ENCODE measurements around the gene BTG3. TPM values are rescaled to one million over a fixed set of nuclear protein-coding genes. Genes with fewer than 3 reads are reported as not detected.

Gene BTG3
- total and polyA plus RNA-seq, 10 of the 15 experiments (the other 5 are each of a cell fraction or from before 2014, with no cell fraction given) = 15.7 to 74.4 (median 34.8) TPM

DNA sequence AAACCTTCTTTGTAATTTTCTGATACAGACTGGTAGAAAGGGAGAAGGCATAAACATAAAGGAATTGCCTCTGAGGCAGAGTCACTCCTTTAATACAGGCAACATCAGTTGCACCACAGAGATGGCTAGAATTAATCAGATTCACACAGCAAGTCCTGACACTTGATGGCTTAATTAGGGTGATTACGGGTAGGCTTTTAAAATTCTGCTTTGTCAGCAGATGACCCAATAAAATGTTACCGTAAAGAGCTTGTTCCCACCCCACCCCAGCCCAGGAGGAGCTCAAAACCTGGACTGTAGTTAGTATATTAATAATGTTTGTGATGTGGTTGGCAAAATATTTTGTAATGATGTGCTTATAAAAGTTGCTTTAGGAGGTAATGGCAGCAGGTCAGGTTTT is 9.3 kb upstream of the BTG3 start:
- FAIRE-seq (no peak), ATAC-seq (no peak), DNase-seq (ENCODE audit: low read depth, low spot score) (no peak)
- ChIA-PET RAD21 (ENCODE audit: unreplicated experiment) (no interaction called here), CTCF (interaction anchor here (1.2 to 2.3 kb wide), 2 partner anchors 8 to 303 kb away, joined by 3 to 7 read pairs; no protein-coding TSS in a partner anchor), SMC1A (ENCODE audit: uncharacterized antibody, unreplicated experiment) (interaction anchor here (0.7 to 1.4 kb wide), 2 partner anchors 13 to 44 kb away, joined by 3 read pairs; no protein-coding TSS in a partner anchor), POLR2A (no interaction called here)
- H3K27me3 ChIP-seq (replicated peaks in 1 of 2; ENCODE audit: control insufficient read depth in 2 of 2, insufficient read depth in 2 of 2, low read length in 1 of 2) = no peaks in the 10 kb centered on the region; a peak in 1 of 4 replicates
- no peaks in the 10 kb centered on the region for H3K4me1 ChIP-seq (ENCODE audit: control insufficient read depth, insufficient read depth, low read length)
- H3K79me2 ChIP-seq (ENCODE audit: control insufficient read depth, insufficient read depth, low read length) = no peaks in the 10 kb centered on the region
- no peak overlapping the region for H3K4me3 ChIP-seq
- H2AFZ ChIP-seq (ENCODE audit: control insufficient read depth, low read depth, low read length) = no peak overlapping the region
- no peak overlapping the region for H3K27ac ChIP-seq (ENCODE audit: control insufficient read depth, insufficient read depth)
- no peaks in the 10 kb centered on the region for H3K9me3 ChIP-seq (replicated peaks; ENCODE audit: control insufficient read depth, insufficient read depth, low read length)
- intact Hi-C loops (cut with micrococcal nuclease; ENCODE audit: unreplicated experiment) (no loop called here), in situ Hi-C loops (cut with MboI) (loop anchor here (25.0 kb wide), 1 partner anchor 1885 kb away; the partner anchor contains the start of gene USP25)
- H3K36me3 ChIP-seq (ENCODE audit: control insufficient read depth in 2 of 2, insufficient read depth in 2 of 2, low read length in 1 of 2) = no peaks in the 10 kb centered on the region
- no peaks in the 10 kb centered on the region for H4K20me1 ChIP-seq (ENCODE audit: control insufficient read depth, insufficient read depth)
- H3K9ac ChIP-seq (ENCODE audit: control insufficient read depth, insufficient read depth, low read length) = no peak overlapping the region
- WGBS (ENCODE audit: insufficient coverage, insufficient replicate concordance, low lambda C conversion rate, missing lambda C conversion rate) = 14% methylated on average over 2 of the region's 2 CpGs
- BruUV-seq (replicated peaks) = no TSS peak
- TF ChIP-seq CBX3 (IDR thresholded peaks at IDR 0.05; ENCODE audit: borderline replicate concordance, low read depth) = no peak
- TF ChIP-seq, protein P1, sequence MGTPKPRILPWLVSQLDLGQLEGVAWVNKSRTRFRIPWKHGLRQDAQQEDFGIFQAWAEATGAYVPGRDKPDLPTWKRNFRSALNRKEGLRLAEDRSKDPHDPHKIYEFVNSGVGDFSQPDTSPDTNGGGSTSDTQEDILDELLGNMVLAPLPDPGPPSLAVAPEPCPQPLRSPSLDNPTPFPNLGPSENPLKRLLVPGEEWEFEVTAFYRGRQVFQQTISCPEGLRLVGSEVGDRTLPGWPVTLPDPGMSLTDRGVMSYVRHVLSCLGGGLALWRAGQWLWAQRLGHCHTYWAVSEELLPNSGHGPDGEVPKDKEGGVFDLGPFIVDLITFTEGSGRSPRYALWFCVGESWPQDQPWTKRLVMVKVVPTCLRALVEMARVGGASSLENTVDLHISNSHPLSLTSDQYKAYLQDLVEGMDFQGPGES (IDR thresholded peaks at IDR 0.05) = no peak
- no peak for TF ChIP-seq MLLT1 (IDR thresholded peaks at IDR 0.05)
- TF ChIP-seq, protein P2, sequence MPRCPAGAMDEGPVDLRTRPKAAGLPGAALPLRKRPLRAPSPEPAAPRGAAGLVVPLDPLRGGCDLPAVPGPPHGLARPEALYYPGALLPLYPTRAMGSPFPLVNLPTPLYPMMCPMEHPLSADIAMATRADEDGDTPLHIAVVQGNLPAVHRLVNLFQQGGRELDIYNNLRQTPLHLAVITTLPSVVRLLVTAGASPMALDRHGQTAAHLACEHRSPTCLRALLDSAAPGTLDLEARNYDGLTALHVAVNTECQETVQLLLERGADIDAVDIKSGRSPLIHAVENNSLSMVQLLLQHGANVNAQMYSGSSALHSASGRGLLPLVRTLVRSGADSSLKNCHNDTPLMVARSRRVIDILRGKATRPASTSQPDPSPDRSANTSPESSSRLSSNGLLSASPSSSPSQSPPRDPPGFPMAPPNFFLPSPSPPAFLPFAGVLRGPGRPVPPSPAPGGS (IDR thresholded peaks at IDR 0.05; ENCODE audit: borderline replicate concordance, insufficient read depth, low read depth, low read length, poor library complexity, severe bottlenecking) = no peak
- TF ChIP-seq NFIC (IDR thresholded peaks at IDR 0.05; ENCODE audit: low read depth, low read length) = no peak
- TF ChIP-seq RAD21 (IDR thresholded peaks at IDR 0.05; ENCODE audit: insufficient read depth, low read depth, low read length) = no peak
- no peak for TF ChIP-seq SRF (IDR thresholded peaks at IDR 0.05; ENCODE audit: low read depth in 2 of 2, low read length in 2 of 2)
- no peak for TF ChIP-seq GATAD2B (conservative IDR thresholded peaks at IDR 0.05; ENCODE audit: low read depth)
- no peak overlapping the region for H3K4me2 ChIP-seq (ENCODE audit: control insufficient read depth, insufficient read depth)

All from GM12878 (cell line).